Stimulated activated CD8-positive, alpha-beta memory T cell treated with anti-CD3 and anti-CD28 coated beads, Interleukin-15, amount 100 ng/mL, for 48 hours (primary cell): Measurements from ENCODE around the gene HSD17B1.
"Not testable (repeated sequence)": the region's sequence is repeated elsewhere in the genome, so short reads cannot be mapped to it uniquely, and the experiment has no call there.

Experiments used
- DNase-seq, 2 donors: peaks; one replicate each; pipeline ENCODE4 v3.0.0-alpha.2; 2020; ENCODE audit warnings: low read depth in 2 of 2

The HSD17B1 gene

DNA sequence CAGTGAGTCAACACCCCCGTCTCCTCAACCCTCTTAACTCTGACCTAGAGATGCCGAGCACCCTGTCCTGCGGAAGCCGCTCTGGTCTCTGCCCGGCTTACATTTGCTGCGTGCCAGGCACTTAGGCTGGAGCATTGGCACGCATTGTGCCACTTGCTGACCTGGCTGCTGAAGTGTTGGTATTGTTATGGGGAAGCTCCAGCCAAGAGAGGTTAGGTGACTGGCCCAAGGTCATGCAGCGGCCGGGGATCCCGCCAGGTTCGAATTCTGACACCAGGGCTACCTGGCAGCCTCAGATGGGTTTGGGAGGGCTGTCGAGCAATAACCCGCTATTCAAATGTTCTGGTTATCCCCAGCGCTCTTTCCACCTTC is 5.0 kb upstream of the HSD17B1 start:
- no peak for DNase-seq

GRCh38 chr17:42548070-42548837 is 4.5 kb upstream of the HSD17B1 start:
- DNase-seq = peak; percentile 70 to 75

DNA sequence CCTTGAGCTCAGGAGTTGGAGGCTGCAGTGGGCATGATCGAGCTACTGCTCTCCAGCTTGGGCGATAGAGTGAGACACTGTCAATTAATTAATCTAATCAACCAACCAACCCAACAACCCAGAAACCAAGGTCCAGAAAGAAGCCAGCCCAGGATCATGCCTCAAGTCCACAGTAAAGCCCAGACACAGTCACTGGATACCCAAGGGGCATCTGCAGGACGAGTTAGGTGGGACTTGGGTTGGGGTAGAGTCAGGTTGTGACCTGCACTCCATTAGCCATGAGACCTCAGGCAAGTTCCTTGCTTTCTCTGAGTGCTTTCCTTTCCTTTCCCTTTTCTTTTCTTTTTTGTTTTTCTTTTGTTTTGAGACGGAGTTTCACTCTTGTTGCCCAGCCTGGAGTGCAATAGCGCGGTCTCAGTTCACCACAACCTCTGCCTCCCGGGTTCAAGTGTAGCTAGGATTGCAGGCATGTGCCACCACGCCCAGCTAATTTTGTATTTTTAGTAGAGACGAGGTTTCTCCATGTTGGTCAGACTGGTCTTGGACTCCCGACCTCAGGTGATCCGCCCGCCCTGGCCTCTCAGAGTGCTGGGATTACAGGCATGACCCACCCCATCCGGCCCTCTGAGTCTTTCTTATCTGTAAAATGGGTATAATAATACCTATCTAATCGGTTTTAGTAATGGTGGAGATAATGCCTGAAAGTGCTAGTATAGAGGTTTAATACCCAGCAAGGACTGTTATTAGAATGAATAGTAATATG is 3.5 kb upstream of the HSD17B1 start:
- DNase-seq = no peak

GRCh38 chr17:42553161-42553818 is 567 bp downstream of the HSD17B1 start:
- DNase-seq = no peak

- DNase-seq = no peak
Measured at GRCh38 chr17:42553866-42554249, 1.1 kb downstream of the HSD17B1 start.

DNA sequence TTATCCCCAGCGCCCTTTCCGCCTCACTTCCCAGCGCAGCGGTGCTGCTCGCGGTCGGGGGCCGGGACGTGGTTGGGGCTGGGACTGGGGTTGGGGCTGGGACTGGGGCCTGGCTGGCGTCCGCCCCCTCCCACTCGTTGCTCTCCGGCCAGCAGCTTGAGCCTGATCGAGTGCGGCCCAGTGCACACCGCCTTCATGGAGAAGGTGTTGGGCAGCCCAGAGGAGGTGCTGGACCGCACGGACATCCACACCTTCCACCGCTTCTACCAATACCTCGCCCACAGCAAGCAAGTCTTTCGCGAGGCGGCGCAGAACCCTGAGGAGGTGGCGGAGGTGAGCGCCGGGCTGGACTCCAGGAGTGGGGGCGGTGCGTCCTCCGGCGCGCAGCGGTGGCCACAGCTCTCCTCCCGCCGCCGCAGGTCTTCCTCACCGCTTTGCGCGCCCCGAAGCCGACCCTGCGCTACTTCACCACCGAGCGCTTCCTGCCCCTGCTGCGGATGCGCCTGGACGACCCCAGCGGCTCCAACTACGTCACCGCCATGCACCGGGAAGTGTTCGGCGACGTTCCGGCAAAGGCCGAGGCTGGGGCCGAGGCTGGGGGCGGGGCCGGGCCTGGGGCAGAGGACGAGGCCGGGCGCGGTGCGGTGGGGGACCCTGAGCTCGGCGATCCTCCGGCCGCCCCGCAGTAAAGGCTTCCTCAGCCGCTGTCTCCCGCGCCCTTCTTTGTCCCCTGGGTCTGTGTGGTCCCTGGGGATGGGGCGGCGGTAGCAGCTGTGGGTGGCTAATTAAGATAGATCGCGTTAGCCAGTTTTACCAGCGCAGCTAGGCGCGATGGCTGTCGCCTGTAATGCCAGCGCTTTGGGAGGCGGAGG is 1.8 kb downstream of the HSD17B1 start:
- peak; percentile 79 to 82 for DNase-seq

DNA sequence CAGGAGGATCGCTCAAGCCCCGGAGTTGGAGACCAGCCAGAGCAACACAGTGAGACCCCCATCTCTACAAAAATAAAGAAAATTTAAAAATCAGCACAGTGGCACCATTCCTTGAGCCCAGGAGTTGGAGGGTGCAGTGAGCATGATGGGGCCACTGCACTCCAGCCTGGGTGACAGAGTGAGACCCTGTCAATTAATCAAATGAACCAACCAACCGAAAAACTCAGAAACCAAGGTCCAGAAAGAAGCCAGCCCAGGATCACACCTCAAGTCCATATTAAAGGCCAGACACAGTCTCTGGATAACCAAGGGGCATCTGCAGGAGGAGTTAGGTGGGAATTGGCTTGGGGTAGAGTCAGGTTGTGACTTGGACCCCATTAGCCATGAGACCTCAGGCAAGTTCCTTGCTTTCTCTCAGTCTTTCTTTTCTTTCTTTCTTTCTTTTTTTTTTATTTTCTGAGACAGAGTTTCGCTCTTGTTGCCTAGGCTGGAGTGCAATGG is 2.4 kb downstream of the HSD17B1 start:
- no peak for DNase-seq

DNA sequence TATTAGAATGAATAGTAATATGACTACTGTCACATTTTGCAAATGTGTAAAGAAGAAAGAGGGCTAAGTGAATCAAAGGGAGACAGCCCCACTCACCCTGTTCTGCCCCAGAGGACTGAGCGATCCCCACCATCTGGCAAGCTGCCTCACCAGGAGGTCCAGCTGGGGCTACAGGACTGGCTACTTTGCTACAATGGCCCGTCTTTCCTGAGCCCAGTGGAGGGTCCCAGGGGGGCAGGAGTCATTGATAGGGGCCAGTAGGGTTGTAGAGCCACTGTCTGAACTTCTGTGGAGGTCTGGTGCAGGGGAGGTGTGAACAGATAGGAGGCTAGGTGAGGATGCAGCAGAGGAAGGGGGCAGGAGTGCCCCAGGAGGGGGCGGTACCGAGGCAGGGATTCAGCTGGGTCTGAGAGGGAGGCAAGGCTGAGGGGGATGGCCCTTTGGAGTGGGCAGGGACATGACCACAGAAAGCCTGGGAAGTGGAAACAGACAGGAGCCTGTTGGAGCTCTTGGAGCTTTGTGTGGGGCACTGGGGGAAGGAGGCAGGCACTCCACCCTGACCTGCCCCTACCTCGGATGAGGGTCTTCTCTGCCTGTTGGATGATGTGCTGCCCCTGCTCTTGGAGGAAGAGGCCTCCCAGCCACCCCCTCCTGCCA is 3.4 kb downstream of the HSD17B1 start:
- not testable (repeated sequence) for DNase-seq

DNA sequence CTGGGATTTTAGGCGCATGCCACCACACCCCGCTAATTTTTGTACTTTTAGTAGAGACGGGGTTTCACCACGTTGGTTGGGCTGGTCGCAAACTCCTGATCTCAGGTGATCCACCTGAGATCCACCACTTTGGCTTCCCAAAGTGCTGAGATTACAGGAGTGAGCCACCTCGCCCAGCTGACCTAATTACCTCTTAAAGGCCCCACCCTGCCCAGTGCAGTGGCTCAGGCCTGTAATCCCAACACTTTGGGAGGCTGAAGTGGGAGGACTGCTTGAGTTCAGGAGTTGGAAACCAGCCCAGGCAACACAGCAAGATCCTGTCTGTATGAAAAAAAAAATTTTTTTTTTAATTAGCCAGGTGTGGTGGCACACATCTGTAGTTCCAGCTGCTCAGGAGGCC is 6.4 kb downstream of the HSD17B1 start:
- no peak for DNase-seq

DNA sequence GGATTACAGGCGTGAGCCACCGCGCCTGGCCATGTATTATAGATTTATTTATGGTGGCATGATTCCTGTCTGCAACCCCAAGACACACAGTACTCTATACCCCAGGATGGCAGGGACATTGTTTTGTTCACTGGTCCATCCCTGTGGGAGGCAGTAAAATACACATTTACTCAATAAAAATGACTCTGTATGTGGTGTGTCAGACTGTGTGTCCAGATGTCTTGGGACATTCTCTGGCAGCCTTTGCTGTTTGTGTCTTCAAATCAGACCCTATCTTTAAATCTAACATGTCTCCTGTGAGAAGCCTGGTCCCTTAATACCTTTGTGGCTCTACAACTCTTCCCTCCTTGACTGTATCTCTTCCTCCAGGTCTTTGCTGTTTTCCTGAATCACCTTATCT is 7.5 kb downstream of the HSD17B1 start:
- no peak for DNase-seq

- DNase-seq = peak; percentile 85 to 88
Measured at GRCh38 chr17:42561897-42562387, 9.2 kb downstream of the HSD17B1 start, which contains the start of gene COASY. COASY (plus strand) TSS chr17:42562148; CDS start chr17:42562623, 475 bp downstream.

DNA sequence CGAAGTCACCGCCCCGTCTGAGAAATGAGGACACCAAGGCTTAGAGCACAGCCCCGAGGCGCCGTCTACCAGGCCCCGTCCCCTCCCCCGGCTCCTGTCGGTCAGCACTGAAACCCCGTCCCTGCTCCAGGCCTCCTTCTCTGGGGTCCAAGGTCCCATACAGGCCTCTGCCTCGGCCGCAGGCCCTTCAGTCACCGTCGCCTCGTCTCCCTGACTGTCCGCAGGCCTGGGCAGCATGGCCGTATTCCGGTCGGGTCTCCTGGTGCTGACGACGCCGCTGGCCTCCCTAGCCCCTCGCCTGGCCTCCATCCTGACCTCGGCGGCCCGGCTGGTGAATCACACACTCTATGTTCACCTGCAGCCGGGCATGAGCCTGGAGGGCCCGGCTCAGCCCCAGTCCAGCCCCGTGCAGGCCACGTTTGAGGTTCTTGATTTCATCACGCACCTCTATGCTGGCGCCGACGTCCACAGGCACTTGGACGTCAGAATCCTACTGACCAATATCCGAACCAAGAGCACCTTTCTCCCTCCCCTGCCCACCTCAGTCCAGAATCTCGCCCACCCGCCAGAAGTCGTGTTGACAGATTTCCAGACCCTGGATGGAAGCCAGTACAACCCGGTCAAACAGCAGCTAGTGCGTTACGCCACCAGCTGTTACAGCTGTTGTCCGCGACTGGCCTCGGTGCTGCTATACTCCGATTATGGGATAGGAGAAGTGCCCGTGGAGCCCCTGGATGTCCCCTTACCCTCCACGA is 9.8 kb downstream of the HSD17B1 start:
- no peak for DNase-seq

DNA sequence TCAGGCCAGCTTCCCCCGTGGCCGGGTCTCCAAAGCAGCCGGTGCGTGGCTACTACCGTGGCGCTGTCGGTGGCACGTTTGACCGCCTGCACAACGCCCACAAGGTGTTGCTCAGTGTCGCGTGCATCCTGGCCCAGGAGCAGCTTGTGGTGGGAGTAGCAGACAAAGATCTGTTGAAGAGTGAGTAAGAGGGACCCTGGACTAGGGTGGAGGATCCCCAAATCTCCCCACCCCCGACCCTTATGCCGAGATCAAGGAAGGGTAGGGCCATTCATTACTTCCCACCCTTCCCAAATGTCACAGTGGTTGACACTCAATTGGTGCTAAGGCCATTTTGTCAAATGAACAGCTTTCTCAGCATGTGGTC is 10.4 kb downstream of the HSD17B1 start:
- no peak for DNase-seq

- no peak for DNase-seq
Measured at GRCh38 chr17:42563543-42563942, 10.8 kb downstream of the HSD17B1 start.

GRCh38 chr17:42563950-42564349 is 11.2 kb downstream of the HSD17B1 start:
- DNase-seq = no peak

- DNase-seq = no peak
Measured at GRCh38 chr17:42564815-42565522, 12.2 kb downstream of the HSD17B1 start.

DNA sequence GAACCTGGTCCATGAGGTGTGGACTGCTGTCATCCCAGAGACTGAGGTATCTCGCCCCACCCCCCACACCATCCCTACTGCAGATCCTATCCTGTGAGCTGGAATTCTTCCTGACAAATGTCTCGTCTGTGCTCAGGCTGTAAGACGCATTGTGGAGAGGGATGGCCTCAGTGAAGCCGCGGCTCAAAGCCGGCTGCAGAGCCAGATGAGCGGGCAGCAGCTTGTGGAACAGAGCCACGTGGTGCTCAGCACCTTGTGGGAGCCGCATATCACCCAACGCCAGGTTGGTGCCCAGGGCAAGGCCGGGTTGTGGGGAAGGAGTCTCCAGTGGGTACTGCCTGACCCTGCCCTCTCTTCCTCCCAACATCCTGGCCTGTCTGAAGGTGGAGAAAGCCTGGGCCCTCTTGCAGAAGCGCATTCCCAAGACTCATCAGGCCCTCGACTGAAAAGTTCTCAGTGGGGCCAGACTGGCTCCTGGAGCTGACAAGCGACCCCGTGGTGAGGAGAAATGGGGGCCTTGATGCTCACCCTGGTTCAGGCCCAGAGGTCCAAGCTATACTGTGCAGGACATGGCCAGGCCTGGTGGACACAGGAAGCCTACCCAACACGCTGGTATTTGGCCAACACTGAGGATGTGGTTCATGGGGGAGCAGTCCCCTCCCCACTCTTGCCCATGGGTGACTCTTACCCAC is 12.9 kb downstream of the HSD17B1 start:
- DNase-seq = no peak

- DNase-seq = no peak
Measured at GRCh38 chr17:42566215-42566882, 13.6 kb downstream of the HSD17B1 start.
